22Rv1 (cell line): Measurements from ENCODE around the gene CORO6.

Experiments used
- CTCF ChIP-seq: fragments of 450-650 bp; IDR thresholded peaks from 2 replicates; pipeline ENCODE4 v1.5.1; 2017; ENCODE audit warnings: mild to moderate bottlenecking
- ZFX ChIP-seq: fragments of 450-650 bp; IDR thresholded peaks from 2 replicates; pipeline ENCODE4 v1.6.1; 2017; ENCODE audit warnings: antibody characterized with exemption, borderline replicate concordance

- TF ChIP-seq CTCF = peak; percentile 90
- no peak for TF ChIP-seq ZFX
Observed at GRCh38 chr17:29579866-29580771, 42.6 kb downstream of the CORO6 start.
